ENCODE data around the gene CCL4.

CCL4 gene

GRCh38 chr17:36059406-36059805, 44.2 kb upstream of the CCL4 start:
- H3K9ac ChIP-seq (ENCODE audit: low read depth, low read length, poor library complexity): no peak overlapping the region
- no peaks in the 10 kb centered on the region for H3K4me1 ChIP-seq (ENCODE audit: control insufficient read depth in 2 of 2, insufficient read depth in 1 of 2, low read depth in 1 of 2, low read length in 2 of 2)
- H2BK15ac ChIP-seq (ENCODE audit: low read length): no peak overlapping the region
- no peak overlapping the region for H3K14ac ChIP-seq (ENCODE audit: low read length)
- no peaks in the 10 kb centered on the region for H3K27me3 ChIP-seq (ENCODE audit: control insufficient read depth in 3 of 3, insufficient read depth in 3 of 3, low read depth in 1 of 3, low read length in 3 of 3)
- no CpG with 5 or more reads among the region's 7 CpGs for WGBS, 2 donors (ENCODE audit: extremely low coverage in 2 of 2, insufficient read length in 2 of 2, insufficient replicate concordance in 1 of 2)
- no peak overlapping the region for H3K18ac ChIP-seq (ENCODE audit: low read length)
- H3K4ac ChIP-seq (ENCODE audit: low read length): no peak overlapping the region
- no peak overlapping the region for H4K8ac ChIP-seq (ENCODE audit: low read depth, low read length)
- no peak overlapping the region for H3K27ac ChIP-seq (replicated peaks; ENCODE audit: low read length)
- H2BK12ac ChIP-seq (ENCODE audit: low read length): no peak overlapping the region
- no peaks in the 10 kb centered on the region for H3K79me1 ChIP-seq (ENCODE audit: low read depth, low read length)
- H2BK5ac ChIP-seq (ENCODE audit: low read length): no peak overlapping the region
- no peak overlapping the region for H2AK5ac ChIP-seq (ENCODE audit: low read depth, low read length)
- H3K4me3 ChIP-seq (ENCODE audit: low read length in 2 of 2): no peak overlapping the region
- DNase-seq (ENCODE audit: low spot score): no peak
- H3K4me2 ChIP-seq (ENCODE audit: insufficient read depth, low read length, poor library complexity, severe bottlenecking): no peak overlapping the region
- H3K23ac ChIP-seq (ENCODE audit: low read depth, low read length, poor library complexity): no peak overlapping the region
- no peak overlapping the region for H2BK120ac ChIP-seq (ENCODE audit: low read depth, low read length)
- H3K36me3 ChIP-seq (replicated peaks in 1 of 2; ENCODE audit: control insufficient read depth in 2 of 2, insufficient read depth in 2 of 2, low read length in 2 of 2): no peaks in the 10 kb centered on the region
- H4K91ac ChIP-seq (ENCODE audit: low read depth, low read length, poor library complexity): no peak overlapping the region
- no peak overlapping the region for H2AFZ ChIP-seq (ENCODE audit: low read length)
- H3K9me3 ChIP-seq (replicated peaks in 1 of 2; ENCODE audit: control insufficient read depth in 2 of 2, insufficient read depth in 1 of 2, low read depth in 1 of 2, low read length in 2 of 2): peaks cover 0 to 3% of the 10 kb centered on the region in 2 donors

- Histone ChIP-seq H2BK5ac (ENCODE audit: low read length) (no peak overlapping the region), H2BK12ac (ENCODE audit: low read length) (no peak overlapping the region), H2AK5ac (ENCODE audit: low read depth, low read length) (no peak overlapping the region), H3K27me3 (ENCODE audit: control insufficient read depth in 3 of 3, insufficient read depth in 3 of 3, low read depth in 1 of 3, low read length in 3 of 3) (no peaks in the 10 kb centered on the region), H3K4ac (ENCODE audit: low read length) (no peak overlapping the region), H4K8ac (ENCODE audit: low read depth, low read length) (no peak overlapping the region), H3K36me3 (replicated peaks in 1 of 2; ENCODE audit: control insufficient read depth in 2 of 2, insufficient read depth in 2 of 2, low read length in 2 of 2) (no peaks in the 10 kb centered on the region), H3K18ac (ENCODE audit: low read length) (no peak overlapping the region), H4K91ac (ENCODE audit: low read depth, low read length, poor library complexity) (no peak overlapping the region), H2BK120ac (ENCODE audit: low read depth, low read length) (no peak overlapping the region), H3K4me1 (ENCODE audit: control insufficient read depth in 2 of 2, insufficient read depth in 1 of 2, low read depth in 1 of 2, low read length in 2 of 2) (no peaks in the 10 kb centered on the region), H3K9ac (ENCODE audit: low read depth, low read length, poor library complexity) (no peak overlapping the region), H3K23ac (ENCODE audit: low read depth, low read length, poor library complexity) (no peak overlapping the region), H2AFZ (ENCODE audit: low read length) (no peak overlapping the region), H3K4me2 (ENCODE audit: insufficient read depth, low read length, poor library complexity, severe bottlenecking) (no peak overlapping the region), H3K9me3 (replicated peaks in 1 of 2; ENCODE audit: control insufficient read depth in 2 of 2, insufficient read depth in 1 of 2, low read depth in 1 of 2, low read length in 2 of 2) (peaks cover 0 to 3% of the 10 kb centered on the region in 2 donors), H3K4me3 (ENCODE audit: low read length in 2 of 2) (no peak overlapping the region), H3K27ac (replicated peaks; ENCODE audit: low read length) (no peak overlapping the region), H3K79me1 (ENCODE audit: low read depth, low read length) (no peaks in the 10 kb centered on the region), H2BK15ac (ENCODE audit: low read length) (no peak overlapping the region), H3K14ac (ENCODE audit: low read length) (no peak overlapping the region)
- DNase-seq (ENCODE audit: low spot score): no peak
- WGBS, 2 donors (ENCODE audit: extremely low coverage in 2 of 2, insufficient read length in 2 of 2, insufficient replicate concordance in 1 of 2): no CpG with 5 or more reads among the region's 2 CpGs
These were observed 42.8 kb upstream of the CCL4 start for GRCh38 chr17:36060816-36061215.

GRCh38 chr17:36063786-36064541, 39.7 kb upstream of the CCL4 start, which contains the start of gene CCL18:
TSS of gene CCL18 (plus strand) at chr17:36064272. CDS start at chr17:36064343, 71 bp downstream.
- no peak within 1 kb of the TSS for H4K91ac ChIP-seq (ENCODE audit: low read depth, low read length, poor library complexity)
- no peak within 1 kb of the TSS for H3K23ac ChIP-seq (ENCODE audit: low read depth, low read length, poor library complexity)
- no peaks in the 10 kb centered on the region for H3K4me1 ChIP-seq (ENCODE audit: control insufficient read depth in 2 of 2, insufficient read depth in 1 of 2, low read depth in 1 of 2, low read length in 2 of 2)
- DNase-seq (ENCODE audit: low spot score): no peak
- peaks cover 0 to 3% of the 10 kb centered on the region in 2 donors for H3K9me3 ChIP-seq (replicated peaks in 1 of 2; ENCODE audit: control insufficient read depth in 2 of 2, insufficient read depth in 1 of 2, low read depth in 1 of 2, low read length in 2 of 2)
- H3K4me2 ChIP-seq (ENCODE audit: insufficient read depth, low read length, poor library complexity, severe bottlenecking): no peak within 1 kb of the TSS
- no peak within 1 kb of the TSS for H2BK15ac ChIP-seq (ENCODE audit: low read length)
- H2BK5ac ChIP-seq (ENCODE audit: low read length): no peak within 1 kb of the TSS
- H2BK12ac ChIP-seq (ENCODE audit: low read length): no peak within 1 kb of the TSS
- H3K27ac ChIP-seq (replicated peaks; ENCODE audit: low read length): no peak within 1 kb of the TSS
- no peaks in the 10 kb centered on the region for H3K79me1 ChIP-seq (ENCODE audit: low read depth, low read length)
- H3K27me3 ChIP-seq (ENCODE audit: control insufficient read depth in 3 of 3, insufficient read depth in 3 of 3, low read depth in 1 of 3, low read length in 3 of 3): no peaks in the 10 kb centered on the region
- peak within 1 kb of the TSS in 1 of 2 donors; percentile 5 for H3K4me3 ChIP-seq (ENCODE audit: low read length in 2 of 2)
- no peak within 1 kb of the TSS for H2AK5ac ChIP-seq (ENCODE audit: low read depth, low read length)
- no peak within 1 kb of the TSS for H2BK120ac ChIP-seq (ENCODE audit: low read depth, low read length)
- no CpG with 5 or more reads among the region's 5 CpGs for WGBS, 2 donors (ENCODE audit: extremely low coverage in 2 of 2, insufficient read length in 2 of 2, insufficient replicate concordance in 1 of 2)
- no peak within 1 kb of the TSS for H3K4ac ChIP-seq (ENCODE audit: low read length)
- H3K36me3 ChIP-seq (replicated peaks in 1 of 2; ENCODE audit: control insufficient read depth in 2 of 2, insufficient read depth in 2 of 2, low read length in 2 of 2): no peaks in the 10 kb centered on the region
- no peak within 1 kb of the TSS for H3K18ac ChIP-seq (ENCODE audit: low read length)
- no peak within 1 kb of the TSS for H2AFZ ChIP-seq (ENCODE audit: low read length)
- no peak within 1 kb of the TSS for H4K8ac ChIP-seq (ENCODE audit: low read depth, low read length)
- H3K9ac ChIP-seq (ENCODE audit: low read depth, low read length, poor library complexity): peak within 1 kb of the TSS; percentile 60
- peak within 1 kb of the TSS; percentile 65 for H3K14ac ChIP-seq (ENCODE audit: low read length)

- H3K27me3 ChIP-seq (ENCODE audit: control insufficient read depth in 3 of 3, insufficient read depth in 3 of 3, low read depth in 1 of 3, low read length in 3 of 3): no peaks in the 10 kb centered on the region
- H4K8ac ChIP-seq (ENCODE audit: low read depth, low read length): no peak overlapping the region
- H3K4me2 ChIP-seq (ENCODE audit: insufficient read depth, low read length, poor library complexity, severe bottlenecking): no peak overlapping the region
- no peak overlapping the region for H2AFZ ChIP-seq (ENCODE audit: low read length)
- no peaks in the 10 kb centered on the region for H3K4me1 ChIP-seq (ENCODE audit: control insufficient read depth in 2 of 2, insufficient read depth in 1 of 2, low read depth in 1 of 2, low read length in 2 of 2)
- no peak overlapping the region for H3K4ac ChIP-seq (ENCODE audit: low read length)
- no peak overlapping the region for H2BK15ac ChIP-seq (ENCODE audit: low read length)
- H2AK5ac ChIP-seq (ENCODE audit: low read depth, low read length): no peak overlapping the region
- H4K91ac ChIP-seq (ENCODE audit: low read depth, low read length, poor library complexity): no peak overlapping the region
- peak overlapping the region in 1 of 2 donors; percentile 22 for H3K4me3 ChIP-seq (ENCODE audit: low read length in 2 of 2)
- H3K79me1 ChIP-seq (ENCODE audit: low read depth, low read length): no peaks in the 10 kb centered on the region
- no peak overlapping the region for H3K27ac ChIP-seq (replicated peaks; ENCODE audit: low read length)
- H2BK12ac ChIP-seq (ENCODE audit: low read length): no peak overlapping the region
- H3K36me3 ChIP-seq (replicated peaks in 1 of 2; ENCODE audit: control insufficient read depth in 2 of 2, insufficient read depth in 2 of 2, low read length in 2 of 2): no peaks in the 10 kb centered on the region
- H2BK5ac ChIP-seq (ENCODE audit: low read length): no peak overlapping the region
- no peak overlapping the region for H3K23ac ChIP-seq (ENCODE audit: low read depth, low read length, poor library complexity)
- H3K14ac ChIP-seq (ENCODE audit: low read length): no peak overlapping the region
- DNase-seq (ENCODE audit: low spot score): no peak
- no peak overlapping the region for H3K18ac ChIP-seq (ENCODE audit: low read length)
- no peak overlapping the region for H3K9ac ChIP-seq (ENCODE audit: low read depth, low read length, poor library complexity)
- H3K9me3 ChIP-seq (replicated peaks in 1 of 2; ENCODE audit: control insufficient read depth in 2 of 2, insufficient read depth in 1 of 2, low read depth in 1 of 2, low read length in 2 of 2): peaks cover 0 to 3% of the 10 kb centered on the region in 2 donors
- no peak overlapping the region for H2BK120ac ChIP-seq (ENCODE audit: low read depth, low read length)
- WGBS, 2 donors (ENCODE audit: extremely low coverage in 2 of 2, insufficient read length in 2 of 2, insufficient replicate concordance in 1 of 2): no CpG with 5 or more reads among the region's 6 CpGs
These were observed 37.2 kb upstream of the CCL4 start for GRCh38 chr17:36066365-36066985.

Measured in neuronal stem cell (in vitro differentiated cells).